ENCODE data around the gene OR52H1.

GRCh38 chr11:5580577-5580976, 32.2 kb upstream of the OR52H1 start, which contains the start of gene OR52B6:
- TF ChIP-seq EZH2phosphoT487 (IDR thresholded peaks at IDR 0.05; ENCODE audit: insufficient read depth, low read depth) (no peak), EZH2 (IDR thresholded peaks at IDR 0.05; ENCODE audit: insufficient read depth, poor library complexity, severe bottlenecking) (no peak)
